Cardiac muscle cell (in vitro differentiated cells and primary cell): ENCODE data around the gene TCP10L. TPM values are rescaled to one million over a fixed set of nuclear protein-coding genes. Genes with fewer than 3 reads are reported as not detected.

ENCODE experiments used
- DNase-seq, 2 donors: peaks; one replicate each; pipeline versions ENCODE4 v3.0.0 to v3.0.0-alpha.2; 2010 to 2017; ENCODE audit warnings: low read depth in 1 of 2, low spot score in 1 of 2
- H3K27ac ChIP-seq: fragments of 200-600 bp; sonication (generic); 2 replicates; pipeline ENCODE4 v1.5.1; 2016
- H3K27me3 ChIP-seq: fragments of 200-600 bp; sonication (generic); 2 replicates; pipeline ENCODE4 v1.6.0; 2016; ENCODE audit warnings: control low read depth
- H3K36me3 ChIP-seq: fragments of 200-600 bp; sonication (generic); 2 replicates; pipeline ENCODE4 v1.5.1; 2016; ENCODE audit warnings: control low read depth
- H3K4me1 ChIP-seq: fragments of 200-600 bp; sonication (generic); 2 replicates; pipeline ENCODE4 v1.8.1; 2017; ENCODE audit warnings: low read depth, mild to moderate bottlenecking, mixed run types
- H3K4me3 ChIP-seq: fragments of 200-600 bp; sonication (generic); 2 replicates; pipeline ENCODE4 v1.5.1; 2016; ENCODE audit warnings: mild to moderate bottlenecking
- H3K9me3 ChIP-seq: fragments of 200-600 bp; sonication (generic); 2 replicates; pipeline ENCODE4 v1.5.1; 2017; ENCODE audit warnings: low read depth, mild to moderate bottlenecking, control low read depth
- CTCF ChIP-seq: IDR thresholded peaks from 2 replicates; pipeline ENCODE4 v1.5.1; 2012; ENCODE audit warnings: low read depth, mild to moderate bottlenecking, low read length
- polyA plus RNA-seq: library from polyadenylated mRNA; unstranded; fragments of >200 nt; fragmentation: Nextera tagmentation; extraction: Ambion mirVana; gene quantifications from 2 replicates; pipeline ENCODE4 v1.2.1, GENCODE V29; 2016
- total RNA-seq: library from RNA; depleted of rRNA; stranded (reverse); fragments of >200 nt; gene quantifications from 2 replicates; pipeline ENCODE4 v1.2.3, GENCODE V29; 2016

The TCP10L gene
- total and polyA plus RNA-seq, 2 experiments from 2014 or later: 1.5 to 4.5 TPM

- no peak for DNase-seq
- TF ChIP-seq CTCF: no peak
These were observed 45.9 kb downstream of the TCP10L start for GRCh38 chr21:32539378-32539777.

GRCh38 chr21:32538147-32538792, 47.1 kb downstream of the TCP10L start:
- Histone ChIP-seq H3K4me1 (no peaks in the 10 kb centered on the region), H3K36me3 (no peaks in the 10 kb centered on the region), H3K4me3 (no peak overlapping the region), H3K27ac (no peak overlapping the region), H3K27me3 (no peaks in the 10 kb centered on the region), H3K9me3 (no peaks in the 10 kb centered on the region)
- TF ChIP-seq CTCF: no peak
- no peak for DNase-seq

More at GRCh38 chr21:32539378-32539777, 45.9 kb downstream of the TCP10L start:
- H3K4me3 ChIP-seq: no peak overlapping the region
- no peak overlapping the region for H3K27ac ChIP-seq
- no peaks in the 10 kb centered on the region for H3K9me3 ChIP-seq
- no peaks in the 10 kb centered on the region for H3K27me3 ChIP-seq
- no peaks in the 10 kb centered on the region for H3K4me1 ChIP-seq
- no peaks in the 10 kb centered on the region for H3K36me3 ChIP-seq

GRCh38 chr21:32537569-32537881, 47.8 kb downstream of the TCP10L start:
- no peaks in the 10 kb centered on the region for H3K36me3 ChIP-seq
- no peak for TF ChIP-seq CTCF
- H3K27me3 ChIP-seq: no peaks in the 10 kb centered on the region
- no peak overlapping the region for H3K27ac ChIP-seq
- H3K9me3 ChIP-seq: no peaks in the 10 kb centered on the region
- H3K4me1 ChIP-seq: no peaks in the 10 kb centered on the region
- no peak for DNase-seq
- no peak overlapping the region for H3K4me3 ChIP-seq

- H3K4me3 ChIP-seq: no peak overlapping the region
- H3K27ac ChIP-seq: no peak overlapping the region
- H3K9me3 ChIP-seq: no peaks in the 10 kb centered on the region
- H3K4me1 ChIP-seq: no peaks in the 10 kb centered on the region
- H3K27me3 ChIP-seq: no peaks in the 10 kb centered on the region
- TF ChIP-seq CTCF: no peak
- no peaks in the 10 kb centered on the region for H3K36me3 ChIP-seq
- DNase-seq: no peak
These were observed 49.7 kb downstream of the TCP10L start for GRCh38 chr21:32535612-32536011.

DNA sequence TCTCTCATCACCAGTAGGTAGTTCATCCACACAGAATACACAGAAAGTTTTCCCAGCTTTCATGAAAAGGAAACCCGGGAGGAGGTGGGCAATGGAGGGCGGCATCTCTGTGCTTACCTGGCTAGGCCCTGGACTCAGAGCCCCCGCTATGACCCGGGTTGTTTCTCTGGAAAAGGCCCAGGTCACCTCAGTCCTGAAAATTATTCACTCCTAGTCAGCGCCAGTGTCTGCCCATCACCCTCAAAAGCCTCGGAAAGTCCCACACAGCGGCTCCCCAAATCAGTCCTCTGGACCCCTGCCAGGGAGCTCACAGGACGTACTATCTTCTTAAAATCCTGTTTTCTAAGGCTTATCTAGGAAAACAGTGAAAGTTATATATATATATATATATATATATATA, 51.2 kb downstream of the TCP10L start:
- no peaks in the 10 kb centered on the region for H3K4me1 ChIP-seq
- TF ChIP-seq CTCF: no peak
- H3K27me3 ChIP-seq: no peaks in the 10 kb centered on the region
- H3K4me3 ChIP-seq: no peak overlapping the region
- no peak overlapping the region for H3K27ac ChIP-seq
- H3K9me3 ChIP-seq: no peaks in the 10 kb centered on the region
- no peaks in the 10 kb centered on the region for H3K36me3 ChIP-seq
- no peak for DNase-seq
